Stomach (tissue), 9 donors: ENCODE results near the gene CCDC174. TPM values are rescaled to one million over a fixed set of nuclear protein-coding genes. Genes with fewer than 3 reads are reported as not detected.

Experiments used
- DNase-seq, 2 donors: peaks; one replicate each; pipeline versions ENCODE4 v3.0.0 to v3.0.0-alpha.2; 2013 to 2019
- H3K27ac ChIP-seq, 5 donors: fragments of 200-600 bp in 4 of 5; sonication (generic) in 4 of 5; one replicate each; pipeline ENCODE4 v1.5.1; 2013 to 2019; ENCODE audit warnings: mild to moderate bottlenecking in 1 of 5, moderate library complexity in 1 of 5
- H3K27me3 ChIP-seq, 3 donors: fragments of 200-600 bp; sonication (generic); one replicate each; pipeline ENCODE4 v1.5.1; 2017 to 2019; ENCODE audit warnings: mixed run types in 1 of 3
- H3K36me3 ChIP-seq, 4 donors: fragments of 200-600 bp; sonication (generic); 1 replicate in 3 of 4; 2 replicates in 1 of 4; pipeline ENCODE4 v1.5.1; 2016 to 2019
- H3K4me1 ChIP-seq, 4 donors: fragments of 200-600 bp; sonication (generic); one replicate each; pipeline ENCODE4 v1.5.1; 2016 to 2019
- H3K4me3 ChIP-seq, 4 donors: fragments of 200-600 bp; sonication (generic) in 3 of 4; one replicate each; pipeline ENCODE4 v1.5.1; 2016 to 2019; ENCODE audit warnings: mild to moderate bottlenecking in 1 of 4
- H3K9me3 ChIP-seq, 4 donors: fragments of 200-600 bp; sonication (generic); one replicate each; pipeline ENCODE4 v1.5.1; 2016 to 2019
- EP300 ChIP-seq: sonication (generic); formaldehyde crosslinking; IDR thresholded peaks from one replicate; pipeline ENCODE4 v1.6.1; 2017; ENCODE audit warnings: antibody characterized with exemption
- POLR2A ChIP-seq, 4 donors: fragments of 450-650 bp; IDR thresholded peaks; one replicate each; pipeline ENCODE4 v1.6.1; 2016; ENCODE audit warnings: antibody characterized with exemption in 4 of 4, control low read depth in 2 of 4, mild to moderate bottlenecking in 1 of 4, moderate library complexity in 1 of 4
- POLR2AphosphoS5 ChIP-seq, 3 donors: sonication (generic); formaldehyde crosslinking; IDR thresholded peaks; one replicate each; pipeline ENCODE4 v1.6.1; 2016; ENCODE audit warnings: antibody characterized with exemption in 3 of 3
- WGBS, 5 donors: extraction: QIAGEN DNeasy Blood & Tissue Kit in 3 of 5; methylation state at CpG; one replicate each; pipeline versions ENCODE4 v1.1.5 to v1.1.7; 2013 to 2018; 5-methylcytosine and 5-hydroxymethylcytosine counted together
- intact Hi-C: fragments of 100-400 bp; cut with DNase I; formaldehyde crosslinking; loops from one replicate; pipeline ENCODE4 v1.15.1; 2023; ENCODE audit warnings: low total_unique reads
- polyA plus RNA-seq, 3 donors: library from polyadenylated mRNA; stranded (reverse); fragments of 200-250 nt; gene quantifications; one replicate each; pipeline ENCODE4 v1.2.3, GENCODE V29; 2013
- total RNA-seq, 5 donors: library from RNA; depleted of rRNA; stranded (reverse); fragments of >200 nt; gene quantifications; one replicate each; pipeline versions ENCODE4 v1.1.0 to v1.2.3, GENCODE V29; 2014 to 2016
- TF ChIP-seq, protein P1 (sequence below), 7 experiments: fragments of 450-650 bp in 4 of 7; fragments of 200-600 bp in 3 of 7; sonication (generic) in 3 of 7; IDR thresholded peaks; one replicate each; pipeline ENCODE4 v1.5.1; 2016 to 2019; ENCODE audit warnings: antibody characterized with exemption in 7 of 7, control low read depth in 2 of 7, mild to moderate bottlenecking in 1 of 7
- donor health status: healthy with polysubstance abuse.
- donor health status: Bipolar disorder and iron deficiency.
- donor health status: healthy.

Gene CCDC174
- total and polyA plus RNA-seq, 8 donors, result 8.5 to 44.0 (median 19.2) TPM

- DNase-seq, result no peak
- TF ChIP-seq, protein P1, sequence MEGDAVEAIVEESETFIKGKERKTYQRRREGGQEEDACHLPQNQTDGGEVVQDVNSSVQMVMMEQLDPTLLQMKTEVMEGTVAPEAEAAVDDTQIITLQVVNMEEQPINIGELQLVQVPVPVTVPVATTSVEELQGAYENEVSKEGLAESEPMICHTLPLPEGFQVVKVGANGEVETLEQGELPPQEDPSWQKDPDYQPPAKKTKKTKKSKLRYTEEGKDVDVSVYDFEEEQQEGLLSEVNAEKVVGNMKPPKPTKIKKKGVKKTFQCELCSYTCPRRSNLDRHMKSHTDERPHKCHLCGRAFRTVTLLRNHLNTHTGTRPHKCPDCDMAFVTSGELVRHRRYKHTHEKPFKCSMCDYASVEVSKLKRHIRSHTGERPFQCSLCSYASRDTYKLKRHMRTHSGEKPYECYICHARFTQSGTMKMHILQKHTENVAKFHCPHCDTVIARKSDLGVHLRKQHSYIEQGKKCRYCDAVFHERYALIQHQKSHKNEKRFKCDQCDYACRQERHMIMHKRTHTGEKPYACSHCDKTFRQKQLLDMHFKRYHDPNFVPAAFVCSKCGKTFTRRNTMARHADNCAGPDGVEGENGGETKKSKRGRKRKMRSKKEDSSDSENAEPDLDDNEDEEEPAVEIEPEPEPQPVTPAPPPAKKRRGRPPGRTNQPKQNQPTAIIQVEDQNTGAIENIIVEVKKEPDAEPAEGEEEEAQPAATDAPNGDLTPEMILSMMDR (IDR thresholded peaks at IDR 0.05), result no peak
- TF ChIP-seq POLR2A (IDR thresholded peaks at IDR 0.05) (no peak), EP300 (no peak), POLR2AphosphoS5 (IDR thresholded peaks at IDR 0.05) (no peak)
- H3K4me1 ChIP-seq, result peaks cover 0 to 10% (median 2%) of the 10 kb centered on the region in 4 donors
- H3K36me3 ChIP-seq, result no peaks in the 10 kb centered on the region
- 62 to 87% (median 73%) methylated on average over 3 to 4 of the region's 4 CpGs for WGBS, 5 donors
- intact Hi-C loops, result no loop called here
- peaks cover 0 to 13% (median 0%) of the 10 kb centered on the region in 3 donors for H3K27me3 ChIP-seq
- no peak overlapping the region for H3K27ac ChIP-seq
- no peak overlapping the region for H3K4me3 ChIP-seq
- H3K9me3 ChIP-seq, result peaks cover 0 to 8% (median 2%) of the 10 kb centered on the region in 4 donors
Measured at GRCh38 chr3:14628406-14628805, 23.2 kb upstream of the CCDC174 start.

DNA sequence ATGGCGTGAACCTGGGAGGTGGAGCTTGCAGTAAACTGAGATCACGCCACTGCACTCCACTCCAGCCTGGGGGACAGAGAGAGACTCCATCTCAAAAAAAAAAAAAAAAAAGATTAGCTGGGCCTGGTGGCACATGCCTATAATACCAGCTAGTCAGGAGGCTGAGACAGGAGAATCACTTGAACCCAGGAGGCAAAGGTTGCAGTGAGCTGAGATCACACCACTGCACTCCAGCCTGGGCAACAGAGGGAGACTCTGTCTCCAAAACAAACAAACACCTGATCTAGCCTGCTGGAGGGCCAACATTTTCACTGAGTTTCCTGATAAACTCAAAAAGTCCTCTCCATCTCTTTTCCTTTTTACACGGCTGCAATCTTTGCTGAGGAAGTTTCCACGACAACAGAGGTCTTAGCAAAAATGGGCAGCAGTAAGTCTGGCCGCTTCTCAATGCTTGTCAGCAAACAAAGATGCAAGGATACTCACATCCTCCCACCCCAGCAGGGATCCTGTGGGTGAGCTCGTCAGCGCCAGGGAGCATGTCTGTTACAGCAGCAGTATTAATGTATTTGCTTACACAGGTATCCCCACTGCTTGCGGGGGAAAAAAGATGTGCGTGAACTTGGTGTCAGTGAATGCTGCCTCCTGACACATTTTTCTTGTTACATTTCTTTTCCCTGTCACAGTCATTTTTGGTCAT lies 21.0 kb upstream of the CCDC174 start:
- no peak for DNase-seq
- H3K27me3 ChIP-seq, result peaks cover 0 to 13% (median 0%) of the 10 kb centered on the region in 3 donors
- peaks cover 0 to 8% (median 2%) of the 10 kb centered on the region in 4 donors for H3K9me3 ChIP-seq
- H3K4me3 ChIP-seq, result no peak overlapping the region
- WGBS, 5 donors, result 74 to 81% (median 77%) methylated on average over 9 of the region's 9 CpGs
- intact Hi-C loops, result no loop called here
- H3K27ac ChIP-seq, result no peak overlapping the region
- no peaks in the 10 kb centered on the region for H3K36me3 ChIP-seq
- TF ChIP-seq POLR2A (IDR thresholded peaks at IDR 0.05), result no peak
- TF ChIP-seq, protein P1 (IDR thresholded peaks at IDR 0.05), result no peak
- TF ChIP-seq POLR2AphosphoS5 (IDR thresholded peaks at IDR 0.05), result no peak
- no peak for TF ChIP-seq EP300
- H3K4me1 ChIP-seq, result peaks cover 0 to 4% (median 0%) of the 10 kb centered on the region in 4 donors

- intact Hi-C loops, result no loop called here
- TF ChIP-seq POLR2AphosphoS5 (IDR thresholded peaks at IDR 0.05), result no peak
- TF ChIP-seq, protein P1 (IDR thresholded peaks at IDR 0.05), result no peak
- no peak for TF ChIP-seq EP300
- TF ChIP-seq POLR2A (IDR thresholded peaks at IDR 0.05), result no peak
- H3K27me3 ChIP-seq, result peaks cover 0 to 15% (median 0%) of the 10 kb centered on the region in 3 donors
- H3K27ac ChIP-seq, result no peak overlapping the region
- H3K9me3 ChIP-seq, result peaks cover 0 to 8% (median 2%) of the 10 kb centered on the region in 4 donors
- no peak for DNase-seq
- peaks cover 0 to 4% (median 0%) of the 10 kb centered on the region in 4 donors for H3K4me1 ChIP-seq
- H3K36me3 ChIP-seq, result no peaks in the 10 kb centered on the region
- H3K4me3 ChIP-seq, result no peak overlapping the region
- WGBS, 5 donors, result 82 to 90% (median 84%) methylated on average over 5 of the region's 5 CpGs
Measured at GRCh38 chr3:14631101-14631497, 20.5 kb upstream of the CCDC174 start.

- H3K4me3 ChIP-seq, result no peak overlapping the region
- H3K4me1 ChIP-seq, result peaks cover 0 to 4% (median 0%) of the 10 kb centered on the region in 4 donors
- no peaks in the 10 kb centered on the region for H3K36me3 ChIP-seq
- no peak overlapping the region for H3K27ac ChIP-seq
- TF ChIP-seq POLR2A (IDR thresholded peaks at IDR 0.05), result no peak
- TF ChIP-seq EP300, result no peak
- TF ChIP-seq POLR2AphosphoS5 (IDR thresholded peaks at IDR 0.05), result no peak
- TF ChIP-seq, protein P1 (IDR thresholded peaks at IDR 0.05), result no peak
- DNase-seq, result no peak
- H3K27me3 ChIP-seq, result peaks cover 0 to 22% (median 0%) of the 10 kb centered on the region in 3 donors
- intact Hi-C loops, result no loop called here
- 72 to 79% (median 79%) methylated on average over 6 to 8 of the region's 8 CpGs for WGBS, 5 donors
- H3K9me3 ChIP-seq, result peaks cover 0 to 8% (median 2%) of the 10 kb centered on the region in 4 donors
Measured at GRCh38 chr3:14631687-14632441, 19.7 kb upstream of the CCDC174 start.
